Neural crest cell (in vitro differentiated cells): ENCODE measurements around the gene ADPRH. TPM values are rescaled to one million over a fixed set of nuclear protein-coding genes. Genes with fewer than 3 reads are reported as not detected.

Experiments
- DNase-seq: peaks from one replicate; pipeline ENCODE4 v3.0.0; 2021; ENCODE audit warnings: low read depth, mixed read lengths, low spot score
- H3K27ac Mint-ChIP-seq: one replicate; pipeline ENCODE4 v1.8.0; 2021; ENCODE audit warnings: mild to moderate bottlenecking, mixed read lengths; ENCODE audit not compliant: unreplicated experiment
- H3K27me3 Mint-ChIP-seq: 2 replicates; pipeline ENCODE4 v1.8.0; 2021; ENCODE audit warnings: low read depth, mild to moderate bottlenecking, mixed read lengths
- H3K36me3 Mint-ChIP-seq: 2 replicates; pipeline ENCODE4 v1.8.0; 2021; ENCODE audit warnings: low read depth, mild to moderate bottlenecking, mixed read lengths
- H3K4me1 Mint-ChIP-seq: 2 replicates; pipeline ENCODE4 v1.8.0; 2021; ENCODE audit warnings: mixed read lengths
- H3K4me3 Mint-ChIP-seq: one replicate; pipeline ENCODE4 v1.8.0; 2021; ENCODE audit warnings: mild to moderate bottlenecking, mixed read lengths
- H3K9me3 Mint-ChIP-seq: 2 replicates; pipeline ENCODE4 v1.8.0; 2021; ENCODE audit warnings: mixed read lengths
- total RNA-seq: library from RNA; stranded (reverse); gene quantifications from 2 replicates; pipeline ENCODE4 v1.2.1, GENCODE V29; 2021
- TF ChIP-seq, protein P1 (sequence below): fragments of 200-600 bp; sonication (generic); conservative IDR thresholded peaks from 2 replicates; pipeline ENCODE4 v1.5.0; 2021; ENCODE audit warnings: antibody characterized with exemption, mild to moderate bottlenecking

The ADPRH gene
- total RNA-seq, 1 donor from 2014 or later: 3.5 TPM

DNA sequence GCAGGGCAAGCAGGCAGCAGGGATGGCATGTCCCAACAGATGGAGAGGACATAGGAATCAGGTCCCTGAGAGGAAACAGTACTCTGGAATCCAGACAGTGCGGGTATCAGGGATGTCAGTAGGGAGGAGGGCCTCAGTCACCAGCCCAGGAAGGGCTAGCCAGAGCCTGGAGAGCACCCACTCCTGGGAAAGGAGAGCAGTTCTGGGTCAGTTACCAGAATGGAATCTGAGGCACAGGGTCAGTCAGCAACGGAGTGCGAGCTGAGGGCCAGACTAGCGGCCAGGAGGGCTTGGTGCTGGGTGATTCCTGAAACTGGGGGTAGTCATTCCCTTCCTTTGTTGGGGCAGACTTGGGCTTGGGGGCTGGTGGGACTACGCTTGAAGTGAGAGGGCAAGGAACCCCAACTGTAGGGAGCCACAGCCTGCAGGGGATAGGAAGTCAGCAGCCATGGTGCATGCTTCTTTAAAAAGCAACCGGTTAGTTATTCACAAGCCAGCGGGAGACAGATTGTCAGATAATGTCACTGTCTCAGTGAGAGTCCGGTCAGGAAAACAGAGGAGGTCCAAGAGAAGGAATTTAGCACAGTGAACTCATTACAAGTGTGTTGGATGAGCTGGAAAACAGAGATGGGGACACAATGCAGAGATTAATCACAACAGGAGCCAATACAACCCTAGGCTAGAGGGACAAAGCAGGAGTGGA lies 46.3 kb downstream of the ADPRH start:
- Mint-ChIP-seq H3K27me3 (peaks cover 2% of the 10 kb centered on the region), H3K4me3 (no peak overlapping the region), H3K9me3 (no peaks in the 10 kb centered on the region), H3K36me3 (no peaks in the 10 kb centered on the region), H3K27ac (peak overlapping the region; percentile 54), H3K4me1 (peaks cover 4% of the 10 kb centered on the region)
- TF ChIP-seq, protein P1, sequence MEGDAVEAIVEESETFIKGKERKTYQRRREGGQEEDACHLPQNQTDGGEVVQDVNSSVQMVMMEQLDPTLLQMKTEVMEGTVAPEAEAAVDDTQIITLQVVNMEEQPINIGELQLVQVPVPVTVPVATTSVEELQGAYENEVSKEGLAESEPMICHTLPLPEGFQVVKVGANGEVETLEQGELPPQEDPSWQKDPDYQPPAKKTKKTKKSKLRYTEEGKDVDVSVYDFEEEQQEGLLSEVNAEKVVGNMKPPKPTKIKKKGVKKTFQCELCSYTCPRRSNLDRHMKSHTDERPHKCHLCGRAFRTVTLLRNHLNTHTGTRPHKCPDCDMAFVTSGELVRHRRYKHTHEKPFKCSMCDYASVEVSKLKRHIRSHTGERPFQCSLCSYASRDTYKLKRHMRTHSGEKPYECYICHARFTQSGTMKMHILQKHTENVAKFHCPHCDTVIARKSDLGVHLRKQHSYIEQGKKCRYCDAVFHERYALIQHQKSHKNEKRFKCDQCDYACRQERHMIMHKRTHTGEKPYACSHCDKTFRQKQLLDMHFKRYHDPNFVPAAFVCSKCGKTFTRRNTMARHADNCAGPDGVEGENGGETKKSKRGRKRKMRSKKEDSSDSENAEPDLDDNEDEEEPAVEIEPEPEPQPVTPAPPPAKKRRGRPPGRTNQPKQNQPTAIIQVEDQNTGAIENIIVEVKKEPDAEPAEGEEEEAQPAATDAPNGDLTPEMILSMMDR: no peak
- DNase-seq: no peak

DNA sequence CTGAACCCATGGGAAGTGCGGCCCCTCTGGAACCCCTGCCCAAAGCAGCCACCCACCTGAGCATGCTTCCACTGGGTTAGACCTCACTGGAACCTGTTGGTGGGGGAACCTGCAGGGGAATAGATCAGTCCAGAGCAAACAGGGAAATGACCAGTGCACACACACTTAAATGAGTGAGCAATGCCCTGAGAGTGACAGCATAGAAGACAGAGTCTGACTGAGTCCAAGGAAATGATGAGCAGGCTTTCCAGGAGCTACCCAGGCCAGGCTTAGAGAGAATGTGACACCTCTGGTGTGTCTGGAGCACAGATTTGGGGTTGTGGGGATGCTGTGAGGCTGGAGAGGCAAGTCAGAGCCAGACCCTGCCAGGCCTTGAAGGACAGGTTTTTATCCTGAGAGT lies 46.9 kb downstream of the ADPRH start:
- Mint-ChIP-seq H3K9me3 (no peaks in the 10 kb centered on the region), H3K4me1 (peaks cover 4% of the 10 kb centered on the region), H3K27me3 (peaks cover 2% of the 10 kb centered on the region), H3K36me3 (no peaks in the 10 kb centered on the region), H3K4me3 (no peak overlapping the region), H3K27ac (no peak overlapping the region)
- DNase-seq: no peak
- TF ChIP-seq, protein P1: no peak

DNA sequence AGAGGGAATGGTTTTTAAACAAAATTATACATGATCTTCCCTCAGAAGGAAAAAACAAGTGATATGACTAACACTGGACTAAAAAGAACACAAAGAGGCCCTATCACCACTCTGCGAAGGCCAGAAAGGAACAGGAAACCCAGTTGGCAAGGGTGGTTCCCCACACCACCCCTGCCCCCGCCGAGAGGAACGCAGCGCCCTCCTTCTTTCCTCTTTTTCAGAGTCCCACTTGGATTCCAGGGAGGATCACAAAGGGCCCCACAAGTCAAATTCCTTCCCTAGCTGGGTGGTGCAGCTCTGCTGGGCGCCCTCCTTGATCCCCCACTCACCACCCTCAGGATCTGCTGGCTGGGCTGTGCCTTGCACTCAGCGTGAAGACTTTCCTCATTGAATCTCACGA lies 48.2 kb downstream of the ADPRH start:
- Mint-ChIP-seq H3K27ac (no peak overlapping the region), H3K9me3 (no peaks in the 10 kb centered on the region)
- no peak for DNase-seq

DNA sequence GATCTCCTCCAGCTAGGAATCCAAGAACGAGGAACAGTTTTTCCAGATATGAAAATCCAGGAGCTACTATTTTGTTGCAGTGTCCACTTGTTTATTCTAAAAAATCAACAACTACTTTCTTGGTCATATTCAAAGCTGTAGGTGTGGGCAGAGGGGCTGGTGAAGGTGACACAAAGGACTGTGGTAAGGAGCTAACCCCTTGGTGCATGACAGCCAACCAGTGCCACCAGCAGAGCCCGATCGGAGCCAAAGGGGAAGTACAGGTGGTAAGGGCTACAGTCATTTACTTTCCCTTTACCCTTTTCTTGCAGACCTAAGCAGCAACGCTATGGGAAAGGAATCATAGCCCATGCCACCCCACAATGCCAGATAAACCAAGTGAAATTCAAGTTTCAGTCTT lies 49.1 kb downstream of the ADPRH start:
- no peaks in the 10 kb centered on the region for H3K36me3 Mint-ChIP-seq
- peaks cover 2% of the 10 kb centered on the region for H3K27me3 Mint-ChIP-seq
- TF ChIP-seq, protein P1: no peak
- DNase-seq: no peak
- H3K4me3 Mint-ChIP-seq: no peak overlapping the region
- peaks cover 4% of the 10 kb centered on the region for H3K4me1 Mint-ChIP-seq
- H3K9me3 Mint-ChIP-seq: no peaks in the 10 kb centered on the region
- no peak overlapping the region for H3K27ac Mint-ChIP-seq

More for the DNA sequence above, 48.2 kb downstream of the ADPRH start:
- H3K4me1 Mint-ChIP-seq: peaks cover 4% of the 10 kb centered on the region
- TF ChIP-seq, protein P1: no peak
- H3K27me3 Mint-ChIP-seq: peaks cover 2% of the 10 kb centered on the region
- no peak overlapping the region for H3K4me3 Mint-ChIP-seq
- no peaks in the 10 kb centered on the region for H3K36me3 Mint-ChIP-seq

DNA sequence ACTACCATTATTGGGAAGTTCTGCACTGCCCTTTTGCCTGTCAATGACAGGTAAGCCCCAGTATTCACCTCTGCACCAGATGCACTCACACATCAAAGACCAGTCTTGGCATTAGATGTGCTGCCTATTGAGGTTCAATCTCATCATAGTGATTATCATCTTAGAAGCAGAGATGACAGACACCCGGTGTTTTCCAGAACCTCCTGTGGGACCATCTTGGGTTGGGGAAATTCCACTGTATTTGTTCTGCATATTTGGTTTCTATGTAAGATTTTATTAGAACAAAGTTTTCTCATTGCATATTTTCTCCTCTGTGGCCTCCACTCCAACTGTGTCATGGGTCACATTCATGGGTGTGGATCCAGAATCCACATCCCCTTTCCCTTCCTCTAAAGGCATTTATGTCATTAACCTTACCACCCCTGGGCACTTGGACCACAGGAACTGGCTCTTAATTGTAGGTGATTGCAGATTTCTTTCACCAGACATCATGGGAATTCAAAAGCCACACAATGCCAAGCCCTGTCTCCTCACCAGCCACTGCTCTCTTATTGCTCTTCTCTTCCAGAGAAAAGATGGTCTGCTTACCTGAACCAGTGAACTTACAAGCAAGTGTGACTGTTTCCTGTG lies 49.6 kb downstream of the ADPRH start:
- TF ChIP-seq, protein P1: no peak
- Mint-ChIP-seq H3K4me1 (peaks cover 4% of the 10 kb centered on the region), H3K27ac (no peak overlapping the region), H3K36me3 (no peaks in the 10 kb centered on the region), H3K4me3 (no peak overlapping the region), H3K9me3 (no peaks in the 10 kb centered on the region), H3K27me3 (peaks cover 2% of the 10 kb centered on the region)
- no peak for DNase-seq
